Measurements from ENCODE around the gene ADTRP. TPM values are rescaled to one million over a fixed set of nuclear protein-coding genes. Genes with fewer than 3 reads are reported as not detected.
"Not testable (repeated sequence)": the region's sequence is repeated elsewhere in the genome, so short reads cannot be mapped to it uniquely, and the experiment has no call there.

Gene ADTRP
- total RNA-seq, 1 donor from 2014 or later = 0.33 TPM

- intact Hi-C loops (cut with micrococcal nuclease) = no loop called here
- Histone ChIP-seq H3K36me3 (no peaks in the 10 kb centered on the region), H3K27me3 (ENCODE audit: low read depth) (no peaks in the 10 kb centered on the region), H3K4me3 (no peak overlapping the region), H3K9me3 (replicated peaks) (peaks cover 13% of the 10 kb centered on the region), H3K27ac (replicated peaks) (no peak overlapping the region), H3K4me1 (no peaks in the 10 kb centered on the region)
- TF ChIP-seq CTCF (IDR thresholded peaks at IDR 0.05; ENCODE audit: borderline replicate concordance) = no peak
- DNase-seq = no peak
Measured at GRCh38 chr6:11682561-11682975, 96.0 kb downstream of the ADTRP start.

GRCh38 chr6:11681770-11682169 is 96.8 kb downstream of the ADTRP start:
- Histone ChIP-seq H3K9me3 (replicated peaks) (peaks cover 13% of the 10 kb centered on the region), H3K36me3 (no peaks in the 10 kb centered on the region), H3K4me3 (no peak overlapping the region), H3K4me1 (no peaks in the 10 kb centered on the region), H3K27me3 (ENCODE audit: low read depth) (no peaks in the 10 kb centered on the region), H3K27ac (replicated peaks) (no peak overlapping the region)
- no peak for DNase-seq
- TF ChIP-seq CTCF (IDR thresholded peaks at IDR 0.05; ENCODE audit: borderline replicate concordance) = no peak
- intact Hi-C loops (cut with micrococcal nuclease) = no loop called here

GRCh38 chr6:11681357-11681756 is 97.2 kb downstream of the ADTRP start:
- intact Hi-C loops (cut with micrococcal nuclease) = no loop called here
- Histone ChIP-seq H3K27ac (replicated peaks) (no peak overlapping the region), H3K36me3 (no peaks in the 10 kb centered on the region), H3K27me3 (ENCODE audit: low read depth) (no peaks in the 10 kb centered on the region), H3K9me3 (replicated peaks) (peaks cover 13% of the 10 kb centered on the region), H3K4me1 (no peaks in the 10 kb centered on the region), H3K4me3 (no peak overlapping the region)
- no peak for DNase-seq
- no peak for TF ChIP-seq CTCF (IDR thresholded peaks at IDR 0.05; ENCODE audit: borderline replicate concordance)

GRCh38 chr6:11680479-11680878 is 98.1 kb downstream of the ADTRP start:
- H3K4me1 ChIP-seq; H3K36me3 ChIP-seq; H3K27ac ChIP-seq (replicated peaks); DNase-seq; H3K27me3 ChIP-seq (ENCODE audit: low read depth); intact Hi-C loops (cut with micrococcal nuclease); H3K4me3 ChIP-seq: not testable (repeated sequence)
- peaks cover 13% of the 10 kb centered on the region for H3K9me3 ChIP-seq (replicated peaks)

- H3K9me3 ChIP-seq (replicated peaks) = peaks cover 13% of the 10 kb centered on the region
- H3K27me3 ChIP-seq (ENCODE audit: low read depth) = no peaks in the 10 kb centered on the region
- intact Hi-C loops (cut with micrococcal nuclease) = no loop called here
- DNase-seq = no peak
- H3K4me3 ChIP-seq = no peak overlapping the region
- H3K36me3 ChIP-seq = no peaks in the 10 kb centered on the region
- no peaks in the 10 kb centered on the region for H3K4me1 ChIP-seq
- no peak overlapping the region for H3K27ac ChIP-seq (replicated peaks)
- TF ChIP-seq CTCF (IDR thresholded peaks at IDR 0.05; ENCODE audit: borderline replicate concordance) = no peak
Measured at GRCh38 chr6:11679099-11679498, 99.5 kb downstream of the ADTRP start.

GRCh38 chr6:11675601-11676000 is 103.0 kb downstream of the ADTRP start:
- no peak overlapping the region for H3K4me3 ChIP-seq
- intact Hi-C loops (cut with micrococcal nuclease) = no loop called here
- no peaks in the 10 kb centered on the region for H3K36me3 ChIP-seq
- no peak overlapping the region for H3K27ac ChIP-seq (replicated peaks)
- no peak for DNase-seq
- H3K9me3 ChIP-seq (replicated peaks) = peaks cover 26% of the 10 kb centered on the region
- TF ChIP-seq CTCF (IDR thresholded peaks at IDR 0.05; ENCODE audit: borderline replicate concordance) = no peak
- H3K27me3 ChIP-seq (ENCODE audit: low read depth) = no peaks in the 10 kb centered on the region
- no peaks in the 10 kb centered on the region for H3K4me1 ChIP-seq
